Dermis microvascular lymphatic vessel endothelial cell (primary cell): Measurements from ENCODE around the gene DRGX. TPM values are rescaled to one million over a fixed set of nuclear protein-coding genes. Genes with fewer than 3 reads are reported as not detected.

Experiments
- DNase-seq, 2 donors: peaks; one replicate each; pipeline versions ENCODE4 v3.0.0 to v3.0.0-alpha.2; 2010; ENCODE audit warnings: low read depth in 2 of 2
- total RNA-seq: library from RNA; depleted of rRNA; stranded (reverse); fragments of >200 nt; gene quantifications from 2 replicates; pipeline ENCODE4 v1.2.1, GENCODE V29; 2014

Gene DRGX
- total RNA-seq, 1 donor from 2014 or later, result not detected

- DNase-seq, result no peak
Measured at GRCh38 chr10:49347342-49347741, 48.5 kb downstream of the DRGX start.

GRCh38 chr10:49344840-49345239 lies 51.0 kb downstream of the DRGX start:
- no peak for DNase-seq

GRCh38 chr10:49338604-49339003 lies 57.3 kb downstream of the DRGX start:
- no peak for DNase-seq

- no peak for DNase-seq
Measured at GRCh38 chr10:49335364-49335972, 60.4 kb downstream of the DRGX start.

- no peak for DNase-seq
Measured at GRCh38 chr10:49334964-49335363, 60.9 kb downstream of the DRGX start.

- no peak for DNase-seq
Measured at GRCh38 chr10:49333192-49333591, 62.7 kb downstream of the DRGX start.

GRCh38 chr10:49332768-49333167 lies 63.1 kb downstream of the DRGX start:
- no peak for DNase-seq

- no peak for DNase-seq
Measured at GRCh38 chr10:49332333-49332732, 63.6 kb downstream of the DRGX start.

- DNase-seq, result no peak
Measured at GRCh38 chr10:49331431-49331830, 64.5 kb downstream of the DRGX start.

GRCh38 chr10:49330127-49330665 lies 65.7 kb downstream of the DRGX start:
- no peak for DNase-seq

GRCh38 chr10:49329146-49329505 lies 66.8 kb downstream of the DRGX start:
- no peak for DNase-seq

GRCh38 chr10:49328401-49329145 lies 67.3 kb downstream of the DRGX start:
- DNase-seq, result no peak

GRCh38 chr10:49327036-49327813 lies 68.7 kb downstream of the DRGX start:
- no peak for DNase-seq

GRCh38 chr10:49325916-49326783 lies 69.7 kb downstream of the DRGX start:
- no peak for DNase-seq

- no peak for DNase-seq
Measured at GRCh38 chr10:49325131-49325915, 70.6 kb downstream of the DRGX start.

- no peak for DNase-seq
Measured at GRCh38 chr10:49324711-49325110, 71.2 kb downstream of the DRGX start.

GRCh38 chr10:49323896-49324270 lies 72.0 kb downstream of the DRGX start:
- DNase-seq, result no peak

GRCh38 chr10:49323171-49323895 lies 72.6 kb downstream of the DRGX start:
- no peak for DNase-seq

GRCh38 chr10:49322371-49323170 lies 73.3 kb downstream of the DRGX start:
- DNase-seq, result no peak
